Mesendoderm (in vitro differentiated cells): ENCODE data around the gene ASXL1.

Experiments
- DNase-seq: peaks from one replicate; pipeline ENCODE4 v3.0.0; 2013
- H2AK5ac ChIP-seq: 2 replicates; pipeline ENCODE4 v1.6.1; 2013; ENCODE audit warnings: low read length, inconsistent platforms
- H2BK120ac ChIP-seq: 2 replicates; pipeline ENCODE4 v1.6.1; 2013; ENCODE audit warnings: low read depth, mild to moderate bottlenecking, low read length, moderate library complexity, mixed read lengths
- H2BK15ac ChIP-seq: replicated peaks from 2 replicates; pipeline ENCODE4 v1.6.1; 2013; ENCODE audit warnings: low read depth, mild to moderate bottlenecking, moderate library complexity
- H2BK5ac ChIP-seq: 2 replicates; pipeline ENCODE4 v1.6.1; 2013; ENCODE audit warnings: low read length, inconsistent platforms
- H3K18ac ChIP-seq: 2 replicates; pipeline ENCODE4 v1.6.1; 2013; ENCODE audit warnings: mild to moderate bottlenecking, low read length, mixed read lengths
- H3K23ac ChIP-seq: one replicate; pipeline ENCODE4 v1.6.1; 2013; ENCODE audit warnings: low read length
- H3K27ac ChIP-seq: 2 replicates; pipeline ENCODE4 v1.5.1; 2013; ENCODE audit warnings: low read depth, mild to moderate bottlenecking, inconsistent platforms, low read length, moderate library complexity
- H3K27me3 ChIP-seq: 2 replicates; pipeline ENCODE4 v1.6.1; 2013; ENCODE audit warnings: low read length, control low read depth, mild to moderate bottlenecking, inconsistent platforms; ENCODE audit not compliant: insufficient read depth, poor library complexity
- H3K36me3 ChIP-seq: 2 replicates; pipeline ENCODE4 v1.6.1; 2013; ENCODE audit warnings: low read length, inconsistent platforms; ENCODE audit not compliant: control insufficient read depth, insufficient read depth
- H3K4ac ChIP-seq: one replicate; pipeline ENCODE4 v1.6.1; 2013; ENCODE audit warnings: low read depth, mild to moderate bottlenecking, low read length, moderate library complexity
- H3K4me1 ChIP-seq: 2 replicates; pipeline ENCODE4 v1.6.1; 2013; ENCODE audit warnings: low read depth, low read length, inconsistent platforms; ENCODE audit not compliant: control insufficient read depth
- H3K4me2 ChIP-seq: 2 replicates; pipeline ENCODE4 v1.6.1; 2013; ENCODE audit warnings: low read length
- H3K4me3 ChIP-seq: 2 replicates; pipeline ENCODE4 v1.5.1; 2013; ENCODE audit warnings: mild to moderate bottlenecking, low read length
- H3K56ac ChIP-seq: one replicate; pipeline ENCODE4 v1.6.1; 2013; ENCODE audit warnings: low read length
- H3K79me1 ChIP-seq: 2 replicates; pipeline ENCODE4 v1.6.1; 2013; ENCODE audit warnings: low read length, inconsistent platforms
- H3K79me2 ChIP-seq: 2 replicates; pipeline ENCODE4 v1.6.1; 2013; ENCODE audit warnings: mild to moderate bottlenecking, low read length; ENCODE audit not compliant: control insufficient read depth, insufficient read depth
- H3K9ac ChIP-seq: 2 replicates; pipeline ENCODE4 v1.6.1; 2013; ENCODE audit warnings: low read length, inconsistent platforms
- H4K5ac ChIP-seq: one replicate; pipeline ENCODE4 v1.6.1; 2013; ENCODE audit warnings: low read length
- H4K8ac ChIP-seq: one replicate; pipeline ENCODE4 v1.6.1; 2013; ENCODE audit warnings: low read depth, mild to moderate bottlenecking, control low read depth, low read length, moderate library complexity
- WGBS: extraction: QIAGEN DNeasy Blood & Tissue Kit; methylation state at CpG from one replicate; pipeline ENCODE4 v1.1.7; 2013; ENCODE audit warnings: low lambda C conversion rate, missing lambda C conversion rate; ENCODE audit not compliant: insufficient coverage; ENCODE audit errors: extremely low coverage; 5-methylcytosine and 5-hydroxymethylcytosine counted together

Gene ASXL1

DNA sequence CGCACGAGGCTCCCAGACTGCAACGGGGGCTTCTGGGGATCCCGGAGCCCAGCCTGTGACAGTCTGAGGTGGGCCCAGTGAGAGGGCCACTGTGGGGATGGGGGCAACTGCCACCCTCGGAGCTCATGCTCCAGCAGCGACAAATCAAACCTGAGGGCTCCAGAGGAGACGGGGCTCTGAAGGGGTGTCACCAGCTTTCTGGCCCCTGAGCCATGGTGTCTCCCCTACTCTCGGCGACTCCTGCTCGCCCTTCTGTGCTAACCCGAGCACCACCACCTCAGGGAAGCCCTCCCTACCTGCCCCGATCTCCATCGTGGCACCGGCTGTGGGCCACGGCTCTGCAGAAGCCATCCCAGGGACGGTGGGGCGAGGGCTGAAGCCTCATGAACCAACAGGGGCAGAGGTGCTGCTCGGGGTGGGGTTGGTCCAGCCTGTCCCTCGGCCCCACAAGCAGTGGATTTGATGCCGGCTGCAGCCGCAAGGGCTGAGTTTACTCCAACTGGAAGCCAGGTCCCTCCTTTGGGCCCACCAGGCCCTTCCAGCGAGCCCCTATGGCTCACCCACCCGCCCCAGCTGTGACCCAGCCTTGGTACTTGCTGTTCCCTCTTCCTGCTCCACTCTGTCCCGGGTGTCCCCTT, 102.7 kb downstream of the ASXL1 start:
- H4K8ac ChIP-seq = no peak overlapping the region
- H2AK5ac ChIP-seq = no peak overlapping the region
- H3K56ac ChIP-seq = no peak overlapping the region
- no peak overlapping the region for H3K23ac ChIP-seq
- H3K4me1 ChIP-seq = peaks cover 2% of the 10 kb centered on the region
- no peak overlapping the region for H3K18ac ChIP-seq
- H2BK120ac ChIP-seq = no peak overlapping the region
- no peak overlapping the region for H3K27ac ChIP-seq
- WGBS = no CpG with 5 or more reads among the region's 24 CpGs
- H2BK5ac ChIP-seq = no peak overlapping the region
- DNase-seq = no peak
- no peak overlapping the region for H4K5ac ChIP-seq
- no peaks in the 10 kb centered on the region for H3K36me3 ChIP-seq
- no peak overlapping the region for H2BK15ac ChIP-seq
- H3K27me3 ChIP-seq = no peaks in the 10 kb centered on the region
- H3K79me1 ChIP-seq = peaks cover 1% of the 10 kb centered on the region
- H3K9ac ChIP-seq = no peak overlapping the region
- H3K4ac ChIP-seq = no peak overlapping the region
- no peak overlapping the region for H3K4me3 ChIP-seq
- H3K4me2 ChIP-seq = no peak overlapping the region
- no peaks in the 10 kb centered on the region for H3K79me2 ChIP-seq

DNA sequence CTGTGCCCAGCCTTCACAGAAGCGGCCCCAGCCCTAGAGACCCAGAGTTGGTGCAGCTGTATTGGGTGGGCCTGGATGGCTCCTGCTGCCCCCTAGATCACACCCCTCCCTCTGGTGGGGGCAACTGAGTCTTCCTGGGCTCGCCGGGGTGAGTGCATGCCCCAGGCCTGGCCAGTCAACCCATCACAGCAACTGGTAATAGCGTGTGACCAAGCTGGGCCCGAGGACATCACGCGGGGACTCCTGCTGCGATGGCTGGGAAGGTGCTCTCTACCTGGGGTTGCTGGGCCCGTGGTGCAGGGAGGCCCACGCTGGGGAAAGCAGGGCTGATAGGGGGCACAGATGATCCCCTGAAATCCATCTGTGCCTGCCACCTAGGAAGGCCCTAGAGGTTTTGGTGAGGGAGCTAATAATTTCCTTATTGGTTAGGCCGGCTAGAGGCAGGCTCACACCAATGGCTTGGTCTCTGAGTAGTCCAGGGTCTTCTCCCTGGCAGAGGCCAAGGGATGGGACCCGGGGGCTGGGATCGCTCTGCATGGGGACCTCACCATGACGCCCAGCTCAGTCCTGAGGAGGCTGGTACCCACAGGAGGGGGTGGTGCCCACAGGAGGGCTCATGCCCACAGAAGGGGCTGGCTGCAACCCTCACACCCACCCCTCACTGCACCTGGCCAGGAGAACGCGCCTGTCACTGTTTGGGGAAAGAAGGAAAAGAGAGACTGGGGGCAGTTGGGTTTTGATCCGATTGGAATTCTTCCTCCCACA, 103.9 kb downstream of the ASXL1 start:
- no peak overlapping the region for H3K4ac ChIP-seq
- no peak overlapping the region for H3K27ac ChIP-seq
- H3K4me3 ChIP-seq = no peak overlapping the region
- no peak overlapping the region for H4K8ac ChIP-seq
- no peak overlapping the region for H4K5ac ChIP-seq
- no peak overlapping the region for H3K56ac ChIP-seq
- H2BK120ac ChIP-seq = no peak overlapping the region
- H3K27me3 ChIP-seq = no peaks in the 10 kb centered on the region
- no peak overlapping the region for H2AK5ac ChIP-seq
- no peak for DNase-seq
- WGBS = no CpG with 5 or more reads among the region's 17 CpGs
- H3K79me2 ChIP-seq = no peaks in the 10 kb centered on the region
- no peaks in the 10 kb centered on the region for H3K36me3 ChIP-seq
- H3K23ac ChIP-seq = no peak overlapping the region
- H2BK15ac ChIP-seq = no peak overlapping the region
- H3K4me2 ChIP-seq = no peak overlapping the region
- H3K4me1 ChIP-seq = peaks cover 2% of the 10 kb centered on the region
- H2BK5ac ChIP-seq = no peak overlapping the region
- no peak overlapping the region for H3K18ac ChIP-seq
- no peak overlapping the region for H3K9ac ChIP-seq
- peaks cover 1% of the 10 kb centered on the region for H3K79me1 ChIP-seq

DNA sequence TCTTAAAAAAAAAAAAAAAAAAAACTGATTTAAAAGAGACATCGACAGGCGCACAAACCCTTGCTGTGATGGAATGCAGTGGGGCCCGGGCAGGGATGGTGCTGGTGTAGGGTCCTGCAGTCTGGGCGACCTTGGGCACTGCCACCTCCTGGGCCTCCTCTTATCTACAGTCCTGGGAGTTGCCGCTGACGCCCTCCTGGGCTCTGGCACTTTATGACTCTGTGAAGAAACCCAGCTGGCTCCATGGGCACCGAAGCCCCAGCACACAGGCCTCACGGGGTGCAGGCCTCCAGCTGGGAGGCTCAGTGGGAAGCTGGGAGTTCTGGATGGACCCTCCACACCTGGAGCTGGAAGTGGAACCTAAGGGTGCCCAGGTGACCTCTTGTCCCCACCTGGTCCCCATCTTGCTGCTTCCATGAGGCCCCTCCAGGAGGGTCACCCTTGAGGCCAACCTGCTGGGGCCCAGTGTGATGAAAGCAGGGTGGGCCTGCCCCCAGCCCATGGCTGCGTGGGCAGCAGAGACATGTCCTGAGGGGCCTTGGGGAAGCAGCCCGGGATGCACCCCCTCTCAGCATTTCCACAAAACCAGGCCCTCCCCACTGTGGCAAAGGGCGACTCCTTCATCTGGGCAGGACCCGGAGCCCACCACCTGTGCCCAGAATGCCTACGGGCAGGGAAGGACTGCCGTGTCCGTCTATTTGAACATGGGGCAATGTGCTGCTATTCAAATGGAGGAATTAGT, 104.9 kb downstream of the ASXL1 start:
- Histone ChIP-seq H4K8ac (no peak overlapping the region), H3K36me3 (no peaks in the 10 kb centered on the region)
- no CpG with 5 or more reads among the region's 15 CpGs for WGBS

DNA sequence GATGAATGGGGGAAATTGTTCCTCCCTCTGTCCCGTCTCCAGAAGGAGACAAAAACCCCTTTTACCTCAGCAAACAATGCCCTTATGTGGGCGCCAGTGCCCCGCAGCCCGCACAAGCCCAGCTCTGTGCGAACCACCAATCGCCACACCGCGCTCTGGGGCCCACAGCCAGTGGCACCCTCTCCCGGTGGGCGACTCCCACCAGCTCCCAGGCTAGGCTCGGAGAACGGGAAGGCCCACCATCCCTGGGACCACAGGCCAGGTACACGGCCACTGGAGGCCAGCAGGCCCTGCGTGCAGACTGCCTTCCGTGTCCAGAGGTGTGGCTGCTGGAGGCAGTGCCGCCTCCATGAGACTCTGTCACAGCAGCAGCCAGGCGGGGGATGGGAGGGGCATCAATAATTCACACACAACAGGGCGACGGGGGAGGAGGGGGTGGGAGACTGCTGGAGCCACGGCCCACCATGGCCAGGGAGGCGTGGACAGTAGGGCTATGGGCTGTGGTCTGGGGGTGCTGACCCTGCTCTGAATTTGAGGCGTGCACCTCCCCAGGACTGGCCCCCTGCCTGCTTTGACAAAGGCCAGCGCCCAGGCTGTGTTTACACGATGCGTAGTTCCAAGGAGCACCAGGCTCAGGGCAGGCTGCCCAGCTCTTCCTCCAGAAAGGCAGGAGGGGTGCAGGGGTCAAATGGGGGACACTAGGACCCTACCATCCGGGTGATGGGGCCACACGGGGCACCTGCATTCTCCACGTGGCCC, 105.7 kb downstream of the ASXL1 start:
- no peaks in the 10 kb centered on the region for H3K4me1 ChIP-seq
- no peak overlapping the region for H3K4me2 ChIP-seq
- whole genome bisulfite sequencing = no CpG with 5 or more reads among the region's 28 CpGs
- peaks cover 1% of the 10 kb centered on the region for H3K79me1 ChIP-seq
- DNase-seq = no peak
- no peak overlapping the region for H3K27ac ChIP-seq
- H3K4me3 ChIP-seq = no peak overlapping the region
- no peak overlapping the region for H4K5ac ChIP-seq
- H3K23ac ChIP-seq = no peak overlapping the region
- H2BK5ac ChIP-seq = no peak overlapping the region
- no peaks in the 10 kb centered on the region for H3K27me3 ChIP-seq
- H3K9ac ChIP-seq = no peak overlapping the region
- H3K18ac ChIP-seq = no peak overlapping the region
- H2BK15ac ChIP-seq = no peak overlapping the region
- H3K79me2 ChIP-seq = no peaks in the 10 kb centered on the region
- no peaks in the 10 kb centered on the region for H3K36me3 ChIP-seq
- H3K56ac ChIP-seq = no peak overlapping the region
- no peak overlapping the region for H3K4ac ChIP-seq
- no peak overlapping the region for H2AK5ac ChIP-seq
- no peak overlapping the region for H2BK120ac ChIP-seq
- H4K8ac ChIP-seq = no peak overlapping the region

More for the DNA sequence above, 104.9 kb downstream of the ASXL1 start:
- no peaks in the 10 kb centered on the region for H3K79me2 ChIP-seq
- no peaks in the 10 kb centered on the region for H3K27me3 ChIP-seq
- H4K5ac ChIP-seq = no peak overlapping the region
- no peak overlapping the region for H3K18ac ChIP-seq
- H3K4ac ChIP-seq = no peak overlapping the region
- H2BK120ac ChIP-seq = no peak overlapping the region
- no peak overlapping the region for H2BK15ac ChIP-seq
- H3K4me1 ChIP-seq = no peaks in the 10 kb centered on the region
- H3K4me3 ChIP-seq = no peak overlapping the region
- no peak overlapping the region for H3K23ac ChIP-seq
- H3K4me2 ChIP-seq = no peak overlapping the region
- peaks cover 1% of the 10 kb centered on the region for H3K79me1 ChIP-seq
- no peak overlapping the region for H3K56ac ChIP-seq
- no peak overlapping the region for H3K9ac ChIP-seq
- H3K27ac ChIP-seq = no peak overlapping the region
- H2BK5ac ChIP-seq = no peak overlapping the region
- no peak for DNase-seq
- no peak overlapping the region for H2AK5ac ChIP-seq

DNA sequence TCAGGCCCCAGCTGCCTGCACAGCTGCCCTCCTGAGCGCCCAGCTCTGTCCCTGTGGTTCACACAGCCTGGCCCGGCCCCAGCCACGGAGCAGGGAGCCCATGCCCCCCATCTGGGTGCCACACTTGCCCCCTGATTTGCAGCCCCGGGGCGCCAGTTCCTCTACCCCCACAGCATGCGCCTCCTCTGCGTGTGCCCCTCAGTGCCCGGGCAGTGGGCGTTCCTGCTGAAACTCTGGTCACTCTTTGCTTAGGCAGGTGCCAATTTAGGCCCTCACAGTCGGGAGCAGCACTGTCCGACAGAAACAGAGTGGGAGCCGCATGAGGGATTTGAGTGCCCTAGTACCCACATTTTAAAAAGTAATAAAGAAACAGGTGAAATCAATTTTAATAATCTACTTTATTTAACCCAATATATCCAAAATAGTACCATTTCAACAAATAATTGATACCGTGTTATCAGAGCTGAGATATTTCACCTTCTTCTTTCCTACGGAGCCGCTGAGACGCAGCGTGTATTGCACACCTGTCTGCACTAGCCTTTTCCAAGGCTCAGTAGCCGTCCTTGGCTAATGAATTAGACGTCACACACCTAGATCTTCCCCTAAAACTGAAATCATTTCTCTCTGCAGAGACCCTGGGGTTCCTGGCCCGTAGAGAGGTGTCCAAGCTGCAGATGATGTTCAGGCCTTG, 106.4 kb downstream of the ASXL1 start:
- no peak overlapping the region for H3K23ac ChIP-seq
- no peak overlapping the region for H4K8ac ChIP-seq
- H2AK5ac ChIP-seq = no peak overlapping the region
- H3K4me2 ChIP-seq = no peak overlapping the region
- H3K27ac ChIP-seq = no peak overlapping the region
- no peak overlapping the region for H3K4ac ChIP-seq
- no peaks in the 10 kb centered on the region for H3K27me3 ChIP-seq
- no peak overlapping the region for H4K5ac ChIP-seq
- DNase-seq = no peak
- no peak overlapping the region for H2BK120ac ChIP-seq
- H3K4me3 ChIP-seq = no peak overlapping the region
- no peaks in the 10 kb centered on the region for H3K36me3 ChIP-seq
- no peaks in the 10 kb centered on the region for H3K4me1 ChIP-seq
- no peak overlapping the region for H3K56ac ChIP-seq
- no peaks in the 10 kb centered on the region for H3K79me2 ChIP-seq
- WGBS = no CpG with 5 or more reads among the region's 20 CpGs
- H3K79me1 ChIP-seq = peaks cover 1% of the 10 kb centered on the region
- H2BK15ac ChIP-seq = no peak overlapping the region
- no peak overlapping the region for H3K18ac ChIP-seq
- no peak overlapping the region for H3K9ac ChIP-seq
- no peak overlapping the region for H2BK5ac ChIP-seq
